ENCODE data around the gene DCLK3. TPM values are rescaled to one million over a fixed set of nuclear protein-coding genes. Genes with fewer than 3 reads are reported as not detected.

Gene DCLK3
- total RNA-seq, 2 experiments from 2014 or later: not detected

DNA sequence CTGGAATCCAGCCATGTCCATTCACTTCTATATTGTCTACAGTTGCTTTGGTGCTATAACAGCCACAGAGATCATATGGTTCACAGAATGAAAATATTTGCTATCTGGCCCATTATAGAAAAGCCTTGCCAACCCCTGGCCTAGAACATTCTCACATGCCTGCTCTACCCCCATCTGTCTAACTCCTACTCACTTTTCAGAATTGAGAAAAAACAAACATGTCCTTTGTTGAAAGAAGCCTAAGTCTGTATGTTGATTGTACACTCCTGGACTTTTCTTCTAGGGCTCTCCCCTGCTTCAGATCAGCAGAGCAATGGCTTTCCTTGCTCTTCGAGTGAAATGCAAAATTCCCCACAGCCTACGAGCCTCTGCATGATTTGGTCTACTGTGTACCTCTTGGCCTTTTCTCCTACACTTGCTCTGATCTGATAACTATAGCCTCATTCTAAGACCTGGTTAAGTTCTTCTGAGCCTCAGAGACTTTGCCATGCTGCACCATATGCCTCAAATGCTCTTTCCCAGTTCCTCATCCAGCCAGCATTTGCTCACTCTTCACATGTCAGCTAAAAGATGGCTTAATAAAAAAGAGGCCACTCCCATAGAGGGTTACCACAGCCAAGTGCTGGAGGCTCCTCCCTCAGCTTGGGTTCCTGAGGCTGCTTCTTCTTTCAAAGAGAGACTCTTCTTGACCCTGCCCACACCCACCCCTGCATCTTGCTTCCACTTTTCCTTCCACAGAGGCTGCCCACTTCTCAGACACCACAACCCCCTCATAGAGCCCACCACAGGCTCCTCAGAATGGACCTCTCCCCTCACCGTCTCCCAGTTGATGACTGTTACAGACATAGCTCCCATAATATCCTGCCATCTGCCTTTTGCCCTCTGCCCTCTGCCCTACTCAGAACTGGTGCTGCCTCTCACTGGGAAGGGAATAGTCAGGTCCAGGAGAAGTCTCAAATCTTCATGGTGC is 22.9 kb upstream of the DCLK3 start:
- H3K4me1 Mint-ChIP-seq: no peaks in the 10 kb centered on the region
- no peaks in the 10 kb centered on the region for H3K36me3 Mint-ChIP-seq (ENCODE audit: low read depth)
- no peak for DNase-seq
- POLR2A ChIA-PET: no interaction called here
- H3K27me3 Mint-ChIP-seq: peaks cover 23% of the 10 kb centered on the region
- no peak overlapping the region for H3K4me3 Mint-ChIP-seq
- CTCF ChIA-PET: no interaction called here
- H3K27ac Mint-ChIP-seq: no peak overlapping the region
- H3K9me3 Mint-ChIP-seq: no peaks in the 10 kb centered on the region

- ChIA-PET CTCF (interaction anchor here (1.0 to 1.7 kb wide), 3 partner anchors 21 to 174 kb away, joined by 3 to 4 read pairs (median 3); no protein-coding TSS in a partner anchor), POLR2A (no interaction called here)
- Mint-ChIP-seq H3K9me3 (no peaks in the 10 kb centered on the region), H3K27ac (no peak overlapping the region), H3K27me3 (peaks cover 7% of the 10 kb centered on the region), H3K4me3 (no peak overlapping the region), H3K4me1 (no peaks in the 10 kb centered on the region), H3K36me3 (ENCODE audit: low read depth) (no peaks in the 10 kb centered on the region)
- no peak for DNase-seq
These were observed 19.8 kb upstream of the DCLK3 start for GRCh38 chr3:36784138-36784635.

GRCh38 chr3:36777424-36778218 is 13.3 kb upstream of the DCLK3 start:
- ChIA-PET POLR2A (no interaction called here), CTCF (no interaction called here)
- no peaks in the 10 kb centered on the region for H3K36me3 Mint-ChIP-seq (ENCODE audit: low read depth)
- peaks cover 26% of the 10 kb centered on the region for H3K27me3 Mint-ChIP-seq
- H3K9me3 Mint-ChIP-seq: no peaks in the 10 kb centered on the region
- no peak for DNase-seq
- no peak overlapping the region for H3K27ac Mint-ChIP-seq
- H3K4me1 Mint-ChIP-seq: no peaks in the 10 kb centered on the region
- H3K4me3 Mint-ChIP-seq: no peak overlapping the region

GRCh38 chr3:36776436-36776835 is 12.1 kb upstream of the DCLK3 start:
- Mint-ChIP-seq H3K27ac (no peak overlapping the region), H3K27me3 (peaks cover 29% of the 10 kb centered on the region), H3K4me1 (no peaks in the 10 kb centered on the region), H3K36me3 (ENCODE audit: low read depth) (no peaks in the 10 kb centered on the region), H3K9me3 (no peaks in the 10 kb centered on the region), H3K4me3 (no peak overlapping the region)
- ChIA-PET POLR2A (no interaction called here), CTCF (no interaction called here)
- no peak for DNase-seq

DNA sequence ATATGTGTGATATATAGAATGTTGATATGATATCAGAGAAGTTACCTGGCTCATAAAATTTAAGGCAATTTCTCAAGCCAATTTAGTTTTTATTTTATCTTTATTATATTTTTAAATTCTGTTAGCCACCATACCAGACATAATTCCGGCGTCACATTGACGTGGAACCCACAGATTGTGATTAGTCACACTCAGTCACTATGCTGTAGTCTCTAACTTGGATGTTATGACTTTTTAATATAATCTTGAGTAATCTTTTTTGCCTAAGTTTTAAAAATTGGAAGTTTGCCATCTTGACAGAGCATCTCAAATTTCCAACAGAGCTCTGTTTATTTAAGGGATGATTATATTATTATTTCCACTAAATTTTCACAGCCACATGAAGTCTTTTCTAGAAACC is 9.7 kb upstream of the DCLK3 start:
- ChIA-PET CTCF (interaction anchor here (1.3 kb wide), 1 partner anchor 94 kb away, joined by 3 read pairs; no protein-coding TSS in a partner anchor), POLR2A (no interaction called here)
- H3K9me3 Mint-ChIP-seq: no peaks in the 10 kb centered on the region
- DNase-seq: no peak
- no peaks in the 10 kb centered on the region for H3K36me3 Mint-ChIP-seq (ENCODE audit: low read depth)
- no peaks in the 10 kb centered on the region for H3K4me1 Mint-ChIP-seq
- peaks cover 41% of the 10 kb centered on the region for H3K27me3 Mint-ChIP-seq
- H3K4me3 Mint-ChIP-seq: no peak overlapping the region
- H3K27ac Mint-ChIP-seq: no peak overlapping the region

GRCh38 chr3:36771931-36772330 is 7.6 kb upstream of the DCLK3 start:
- Mint-ChIP-seq H3K4me1 (no peaks in the 10 kb centered on the region), H3K27ac (no peak overlapping the region), H3K27me3 (peaks cover 46% of the 10 kb centered on the region), H3K36me3 (ENCODE audit: low read depth) (no peaks in the 10 kb centered on the region), H3K4me3 (no peak overlapping the region), H3K9me3 (no peaks in the 10 kb centered on the region)
- no peak for DNase-seq
- ChIA-PET CTCF (no interaction called here), POLR2A (no interaction called here)

DNA sequence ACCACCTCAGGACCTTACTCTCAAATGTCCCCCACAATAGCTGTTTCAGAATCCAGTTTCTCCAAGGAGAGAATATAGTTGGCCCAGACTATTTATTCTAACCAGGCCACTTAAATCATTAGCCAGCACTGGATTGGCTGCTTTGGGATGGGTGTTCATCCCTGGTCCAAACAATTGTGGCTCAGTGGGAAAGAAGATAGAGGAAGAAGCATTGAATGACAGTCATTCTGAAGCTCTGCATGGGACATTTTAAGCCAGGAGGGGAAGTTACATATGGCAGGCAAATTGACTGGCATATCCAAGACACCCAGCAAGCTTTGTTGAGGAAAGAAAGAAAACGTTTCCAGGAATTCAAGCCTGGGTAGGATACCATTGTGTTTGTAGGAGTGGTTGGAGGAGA is 5.6 kb upstream of the DCLK3 start:
- POLR2A ChIA-PET: no interaction called here
- no peak overlapping the region for H3K4me3 Mint-ChIP-seq
- no peaks in the 10 kb centered on the region for H3K9me3 Mint-ChIP-seq
- peaks cover 44% of the 10 kb centered on the region for H3K27me3 Mint-ChIP-seq
- no peaks in the 10 kb centered on the region for H3K4me1 Mint-ChIP-seq
- H3K36me3 Mint-ChIP-seq (ENCODE audit: low read depth): no peaks in the 10 kb centered on the region
- CTCF ChIA-PET: no interaction called here
- no peak overlapping the region for H3K27ac Mint-ChIP-seq
- no peak for DNase-seq

DNA sequence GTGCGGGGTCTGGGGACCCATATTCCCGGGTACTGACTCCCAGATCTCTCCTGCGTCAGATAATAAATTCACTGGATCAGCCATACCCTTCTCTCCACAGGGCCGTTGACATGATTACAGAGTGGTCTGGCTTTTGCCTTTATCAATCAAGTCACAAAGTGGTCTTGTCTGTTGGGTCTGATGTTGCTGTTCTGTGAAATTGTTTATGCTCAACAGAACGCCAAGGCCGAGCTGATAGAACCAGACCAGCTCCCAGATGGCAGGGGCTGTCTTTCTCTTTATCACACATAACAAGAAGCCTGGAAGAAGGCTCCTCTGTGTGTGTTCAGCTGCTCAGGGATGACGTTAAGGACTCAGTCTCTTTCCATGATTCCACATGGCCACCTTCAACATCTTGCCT is 751 bp upstream of the DCLK3 start:
- DNase-seq: no peak
- POLR2A ChIA-PET: no interaction called here
- peaks cover 63% of the 10 kb centered on the region for H3K27me3 Mint-ChIP-seq
- no peak overlapping the region for H3K4me3 Mint-ChIP-seq
- peaks cover 4% of the 10 kb centered on the region for H3K4me1 Mint-ChIP-seq
- no peaks in the 10 kb centered on the region for H3K9me3 Mint-ChIP-seq
- peaks cover 2% of the 10 kb centered on the region for H3K36me3 Mint-ChIP-seq (ENCODE audit: low read depth)
- H3K27ac Mint-ChIP-seq: no peak overlapping the region
- CTCF ChIA-PET: no interaction called here

DNA sequence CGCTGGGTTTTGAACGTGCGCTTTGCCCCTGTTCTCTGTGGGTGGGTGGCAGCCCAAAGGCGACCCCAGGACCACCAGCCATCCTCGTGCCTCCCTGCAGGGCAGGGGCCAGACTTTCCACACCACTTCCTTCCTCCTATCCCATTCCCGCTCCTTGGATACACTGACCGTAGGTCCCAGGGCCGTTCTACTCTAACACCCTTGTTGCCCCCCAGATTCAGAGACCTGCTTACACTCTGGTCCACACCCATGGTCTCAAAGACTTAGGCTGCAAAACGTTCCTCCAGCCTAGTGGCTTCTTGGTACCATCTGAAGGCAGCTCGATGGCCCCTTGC is 318 bp upstream of the DCLK3 start:
- POLR2A ChIA-PET: no interaction called here
- no peak for DNase-seq
- H3K4me1 Mint-ChIP-seq: peaks cover 4% of the 10 kb centered on the region
- CTCF ChIA-PET: no interaction called here
- H3K9me3 Mint-ChIP-seq: no peaks in the 10 kb centered on the region
- H3K4me3 Mint-ChIP-seq: no peak overlapping the region
- peaks cover 65% of the 10 kb centered on the region for H3K27me3 Mint-ChIP-seq
- H3K27ac Mint-ChIP-seq: no peak overlapping the region
- peaks cover 2% of the 10 kb centered on the region for H3K36me3 Mint-ChIP-seq (ENCODE audit: low read depth)

GRCh38 chr3:36762918-36763849 is 1.2 kb downstream of the DCLK3 start:
- Mint-ChIP-seq H3K9me3 (no peaks in the 10 kb centered on the region), H3K27me3 (peaks cover 67% of the 10 kb centered on the region), H3K27ac (no peak overlapping the region), H3K4me1 (peaks cover 4% of the 10 kb centered on the region), H3K36me3 (ENCODE audit: low read depth) (peaks cover 2% of the 10 kb centered on the region), H3K4me3 (no peak overlapping the region)
- DNase-seq: no peak
- ChIA-PET CTCF (interaction anchor here (0.6 to 1.3 kb wide), 2 partner anchors 22 to 61 kb away, joined by 3 to 5 read pairs; no protein-coding TSS in a partner anchor), POLR2A (no interaction called here)

GRCh38 chr3:36761779-36762178 is 2.6 kb downstream of the DCLK3 start:
- ChIA-PET POLR2A (no interaction called here), CTCF (no interaction called here)
- Mint-ChIP-seq H3K27ac (no peak overlapping the region), H3K36me3 (ENCODE audit: low read depth) (peaks cover 2% of the 10 kb centered on the region), H3K4me3 (no peak overlapping the region), H3K9me3 (no peaks in the 10 kb centered on the region), H3K27me3 (peaks cover 62% of the 10 kb centered on the region), H3K4me1 (peaks cover 4% of the 10 kb centered on the region)
- DNase-seq: no peak

DNA sequence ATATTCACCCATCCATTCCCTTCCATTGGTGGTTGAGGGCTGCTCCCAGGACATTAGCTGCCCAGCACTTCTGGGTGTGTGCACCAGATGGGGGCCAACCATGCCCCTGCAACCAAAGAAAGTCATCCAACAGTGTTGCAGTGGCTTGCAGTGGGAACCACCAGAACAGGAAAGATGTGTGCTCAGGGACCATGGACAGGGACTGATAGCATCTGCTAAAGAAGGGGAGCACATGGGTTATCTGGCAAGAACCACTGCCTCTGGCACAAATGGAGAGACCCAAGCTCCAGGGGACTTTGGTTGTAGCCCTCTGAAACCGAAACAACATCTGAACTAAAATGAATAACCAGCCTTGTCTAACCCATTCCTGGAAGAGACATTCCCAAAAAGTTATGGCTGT is 8.1 kb downstream of the DCLK3 start:
- no peak for DNase-seq
- H3K27ac Mint-ChIP-seq: no peak overlapping the region
- no peak overlapping the region for H3K4me3 Mint-ChIP-seq
- ChIA-PET CTCF (no interaction called here), POLR2A (no interaction called here)
- no peaks in the 10 kb centered on the region for H3K4me1 Mint-ChIP-seq
- peaks cover 34% of the 10 kb centered on the region for H3K27me3 Mint-ChIP-seq
- no peaks in the 10 kb centered on the region for H3K36me3 Mint-ChIP-seq (ENCODE audit: low read depth)
- no peaks in the 10 kb centered on the region for H3K9me3 Mint-ChIP-seq

DNA sequence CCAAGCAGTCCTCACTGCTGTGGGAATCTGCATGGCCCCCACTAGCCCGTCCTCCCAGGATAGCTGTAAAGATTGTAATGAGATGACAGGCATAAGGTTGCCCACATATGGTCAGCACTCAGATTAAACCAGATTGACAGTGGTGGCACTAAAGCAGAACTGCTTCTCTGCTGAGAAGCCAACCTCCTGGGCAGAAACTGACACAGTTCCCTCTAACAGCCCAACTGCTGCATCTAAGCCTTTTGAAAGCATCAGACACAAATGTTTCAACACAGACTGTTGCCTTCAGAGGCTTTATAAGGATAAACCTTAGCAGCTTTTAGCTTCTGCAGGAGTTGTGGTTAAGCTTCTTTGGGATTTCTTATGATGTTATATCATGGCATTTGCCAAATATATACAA is 13.0 kb downstream of the DCLK3 start:
- no peaks in the 10 kb centered on the region for H3K4me1 Mint-ChIP-seq
- POLR2A ChIA-PET: interaction anchor here (1.1 kb wide), 1 partner anchor 18 kb away, joined by 3 read pairs; no protein-coding TSS in a partner anchor
- CTCF ChIA-PET: no interaction called here
- no peaks in the 10 kb centered on the region for H3K9me3 Mint-ChIP-seq
- no peak for DNase-seq
- H3K4me3 Mint-ChIP-seq: no peak overlapping the region
- H3K27me3 Mint-ChIP-seq: peaks cover 14% of the 10 kb centered on the region
- H3K27ac Mint-ChIP-seq: no peak overlapping the region
- H3K36me3 Mint-ChIP-seq (ENCODE audit: low read depth): no peaks in the 10 kb centered on the region
